WERI-Rb-1 (cell line): Measurements from ENCODE around the gene ITGB7.

ENCODE experiments used
- DNase-seq: peaks from one replicate; pipeline ENCODE4 v3.0.0-alpha.2; 2020
- H3K27ac ChIP-seq: fragments of 250-450 bp; sonication (Bioruptor Pico); 2 replicates; pipeline ENCODE4 v1.5.1; 2020; ENCODE audit warnings: mild to moderate bottlenecking, moderate library complexity
- H3K27me3 ChIP-seq: fragments of 250-450 bp; sonication (Bioruptor Pico); 2 replicates; pipeline ENCODE4 v1.5.1; 2021; ENCODE audit warnings: mild to moderate bottlenecking, low read depth, moderate library complexity; ENCODE audit not compliant: insufficient read depth, severe bottlenecking
- H3K36me3 ChIP-seq: fragments of 250-450 bp; sonication (Bioruptor Pico); 2 replicates; pipeline ENCODE4 v1.5.1; 2020; ENCODE audit warnings: mild to moderate bottlenecking, moderate library complexity
- H3K4me3 ChIP-seq: 2 replicates; pipeline ENCODE4 v1.5.1; 2011; ENCODE audit warnings: low read depth, mild to moderate bottlenecking, control low read depth, low read length
- H3K9me3 ChIP-seq: fragments of 250-450 bp; sonication (Bioruptor Pico); 2 replicates; pipeline ENCODE4 v1.5.1; 2021; ENCODE audit warnings: mild to moderate bottlenecking, moderate library complexity; ENCODE audit not compliant: severe bottlenecking
- CTCF ChIP-seq: IDR thresholded peaks from 2 replicates; pipeline ENCODE4 v1.5.1; 2011; ENCODE audit warnings: low read depth, mild to moderate bottlenecking, control low read depth, inconsistent platforms, low read length

The ITGB7 gene

DNA sequence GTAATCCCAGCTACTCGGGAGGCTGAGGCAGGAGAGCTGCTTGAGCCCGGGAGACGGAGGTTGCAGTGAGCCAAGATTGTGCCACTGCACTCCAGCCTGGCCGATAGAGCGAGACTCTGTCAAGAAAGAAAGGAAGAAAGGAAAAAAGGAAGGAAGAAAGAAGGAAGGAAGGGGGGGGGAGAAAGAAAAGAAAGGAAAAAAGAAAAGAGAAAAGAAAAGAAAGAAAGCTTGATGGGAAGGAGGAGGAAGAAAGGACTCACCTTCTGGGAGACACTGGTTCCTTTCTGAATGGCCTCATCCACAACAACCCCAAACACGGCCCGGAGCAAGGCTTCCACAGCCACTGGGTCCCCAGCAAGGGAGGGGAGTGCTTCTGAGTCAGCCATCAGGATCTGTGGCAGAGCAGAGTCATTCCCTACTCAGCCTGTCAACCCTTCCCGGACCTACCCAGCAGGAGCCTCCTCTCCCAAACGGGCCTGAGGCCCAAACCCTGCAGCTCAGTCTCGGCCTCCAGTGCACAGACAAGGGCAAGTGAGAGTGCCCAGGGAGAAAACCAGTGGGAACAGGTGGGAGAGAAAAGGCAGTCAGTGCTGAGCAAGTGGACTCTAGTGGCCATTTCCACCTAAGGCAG, 33.9 kb downstream of the ITGB7 start:
- Histone ChIP-seq H3K27ac (no peak overlapping the region), H3K27me3 (no peaks in the 10 kb centered on the region), H3K4me3 (no peak overlapping the region), H3K36me3 (no peaks in the 10 kb centered on the region), H3K9me3 (no peaks in the 10 kb centered on the region)
- DNase-seq, result no peak
- no peak for TF ChIP-seq CTCF

GRCh38 chr12:53172352-53172751, 34.7 kb downstream of the ITGB7 start:
- no peak for TF ChIP-seq CTCF
- no peak overlapping the region for H3K27ac ChIP-seq
- H3K4me3 ChIP-seq, result no peak overlapping the region
- no peaks in the 10 kb centered on the region for H3K36me3 ChIP-seq
- H3K9me3 ChIP-seq, result no peaks in the 10 kb centered on the region
- H3K27me3 ChIP-seq, result no peaks in the 10 kb centered on the region
- no peak for DNase-seq

- no peaks in the 10 kb centered on the region for H3K27me3 ChIP-seq
- no peaks in the 10 kb centered on the region for H3K36me3 ChIP-seq
- no peak overlapping the region for H3K4me3 ChIP-seq
- no peak overlapping the region for H3K27ac ChIP-seq
- no peak for TF ChIP-seq CTCF
- no peak for DNase-seq
- H3K9me3 ChIP-seq, result no peaks in the 10 kb centered on the region
These were observed 35.2 kb downstream of the ITGB7 start for GRCh38 chr12:53171725-53172329.

GRCh38 chr12:53170876-53171724, 36.0 kb downstream of the ITGB7 start:
- Histone ChIP-seq H3K9me3 (no peaks in the 10 kb centered on the region), H3K27me3 (no peaks in the 10 kb centered on the region), H3K36me3 (no peaks in the 10 kb centered on the region), H3K27ac (no peak overlapping the region), H3K4me3 (no peak overlapping the region)
- DNase-seq, result no peak
- TF ChIP-seq CTCF, result no peak

- H3K4me3 ChIP-seq, result no peak overlapping the region
- no peaks in the 10 kb centered on the region for H3K36me3 ChIP-seq
- no peaks in the 10 kb centered on the region for H3K9me3 ChIP-seq
- DNase-seq, result no peak
- no peak overlapping the region for H3K27ac ChIP-seq
- H3K27me3 ChIP-seq, result no peaks in the 10 kb centered on the region
- TF ChIP-seq CTCF, result no peak
These were observed 36.8 kb downstream of the ITGB7 start for GRCh38 chr12:53170215-53170614.
